ENCODE measurements around the gene ANKRD31.
"Not testable (repeated sequence)": the region's sequence is repeated elsewhere in the genome, so short reads cannot be mapped to it uniquely, and the experiment has no call there.

Gene ANKRD31

GRCh38 chr5:75225506-75225905 is 11.2 kb downstream of the ANKRD31 start:
- no peak overlapping the region for H3K27ac ChIP-seq
- DNase-seq, result no peak
- no peaks in the 10 kb centered on the region for H3K27me3 ChIP-seq (ENCODE audit: insufficient read depth, low read depth, severe bottlenecking)
- no peak for TF ChIP-seq CTCF (IDR thresholded peaks at IDR 0.05; ENCODE audit: low read depth, low read length)
- H3K9me3 ChIP-seq (ENCODE audit: severe bottlenecking), result no peaks in the 10 kb centered on the region
- H3K36me3 ChIP-seq, result no peaks in the 10 kb centered on the region
- H3K4me3 ChIP-seq (ENCODE audit: low read depth, low read length), result no peak overlapping the region

- not testable (repeated sequence) for H3K27ac ChIP-seq
Observed at GRCh38 chr5:75220787-75221186, 15.9 kb downstream of the ANKRD31 start.

GRCh38 chr5:75214928-75215327 is 21.8 kb downstream of the ANKRD31 start:
- no peak for DNase-seq
- H3K27me3 ChIP-seq (ENCODE audit: insufficient read depth, low read depth, severe bottlenecking), result no peaks in the 10 kb centered on the region
- H3K36me3 ChIP-seq, result no peaks in the 10 kb centered on the region
- no peaks in the 10 kb centered on the region for H3K9me3 ChIP-seq (ENCODE audit: severe bottlenecking)
- H3K27ac ChIP-seq, result no peak overlapping the region
- TF ChIP-seq CTCF (IDR thresholded peaks at IDR 0.05; ENCODE audit: low read depth, low read length), result no peak
- H3K4me3 ChIP-seq (ENCODE audit: low read depth, low read length), result no peak overlapping the region

More at GRCh38 chr5:75220787-75221186, 15.9 kb downstream of the ANKRD31 start:
- not testable (repeated sequence) for H3K9me3 ChIP-seq (ENCODE audit: severe bottlenecking); H3K4me3 ChIP-seq (ENCODE audit: low read depth, low read length); DNase-seq; H3K27me3 ChIP-seq (ENCODE audit: insufficient read depth, low read depth, severe bottlenecking); H3K36me3 ChIP-seq

DNA sequence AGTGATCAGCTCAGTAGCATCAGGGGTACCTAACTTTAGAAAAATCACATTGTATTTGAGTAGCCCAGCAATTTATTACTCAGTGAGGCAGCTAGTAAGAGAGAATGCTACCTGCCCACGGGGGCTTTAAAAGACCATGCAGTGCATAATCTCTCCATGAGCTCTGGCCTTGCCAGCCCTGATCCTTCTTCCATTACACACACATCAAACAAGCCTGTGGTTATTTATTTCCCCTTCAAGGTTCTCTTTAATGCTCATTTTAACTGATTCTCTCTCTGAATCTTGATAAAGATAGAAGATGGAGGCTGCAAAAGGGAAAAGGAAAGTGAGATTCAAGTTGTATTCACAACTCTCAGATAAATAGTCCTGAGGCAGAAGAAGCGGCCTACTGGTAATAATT is 22.3 kb downstream of the ANKRD31 start:
- no peak for DNase-seq
- Histone ChIP-seq H3K27ac (no peak overlapping the region), H3K9me3 (ENCODE audit: severe bottlenecking) (no peaks in the 10 kb centered on the region), H3K4me3 (ENCODE audit: low read depth, low read length) (no peak overlapping the region), H3K36me3 (no peaks in the 10 kb centered on the region), H3K27me3 (ENCODE audit: insufficient read depth, low read depth, severe bottlenecking) (no peaks in the 10 kb centered on the region)
- TF ChIP-seq CTCF (IDR thresholded peaks at IDR 0.05; ENCODE audit: low read depth, low read length), result no peak

DNA sequence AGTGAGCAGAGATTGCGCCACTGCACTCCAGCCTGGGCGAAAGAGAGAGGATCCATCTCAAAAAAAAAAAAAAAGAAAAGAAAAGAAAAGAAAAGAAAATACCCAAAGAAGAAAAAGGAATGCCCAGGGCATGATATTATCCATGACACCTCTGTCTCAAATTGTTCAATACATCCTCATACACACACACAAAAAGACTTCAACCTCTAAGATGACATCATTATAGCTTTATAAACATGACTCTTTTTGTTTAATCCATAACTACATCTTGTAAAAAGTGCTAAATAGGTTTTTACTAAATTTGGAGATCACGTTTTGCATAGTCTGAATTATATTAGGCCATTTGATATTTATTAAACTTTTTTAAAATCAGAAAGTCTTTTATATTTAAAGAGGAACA is 33.1 kb downstream of the ANKRD31 start:
- DNase-seq, result no peak

GRCh38 chr5:75202935-75203334 is 33.7 kb downstream of the ANKRD31 start:
- Histone ChIP-seq H3K9me3 (ENCODE audit: severe bottlenecking) (no peaks in the 10 kb centered on the region), H3K4me3 (ENCODE audit: low read depth, low read length) (no peak overlapping the region), H3K36me3 (no peaks in the 10 kb centered on the region), H3K27me3 (ENCODE audit: insufficient read depth, low read depth, severe bottlenecking) (no peaks in the 10 kb centered on the region), H3K27ac (no peak overlapping the region)
- DNase-seq, result no peak
- no peak for TF ChIP-seq CTCF (IDR thresholded peaks at IDR 0.05; ENCODE audit: low read depth, low read length)

More for the DNA sequence above, 33.1 kb downstream of the ANKRD31 start:
- no peak overlapping the region for H3K4me3 ChIP-seq (ENCODE audit: low read depth, low read length)
- no peaks in the 10 kb centered on the region for H3K36me3 ChIP-seq
- no peaks in the 10 kb centered on the region for H3K9me3 ChIP-seq (ENCODE audit: severe bottlenecking)
- no peak for TF ChIP-seq CTCF (IDR thresholded peaks at IDR 0.05; ENCODE audit: low read depth, low read length)
- H3K27ac ChIP-seq, result no peak overlapping the region
- H3K27me3 ChIP-seq (ENCODE audit: insufficient read depth, low read depth, severe bottlenecking), result no peaks in the 10 kb centered on the region
